HG03097 (cell line): ENCODE measurements around the gene USO1.
A peak's percentile ranks its signal among the peaks of the same experiment; 100 is the strongest.
"Not testable (repeated sequence)": the region's sequence is repeated elsewhere in the genome, so short reads cannot be mapped to it uniquely, and the experiment has no call there.

Experiments used
- ATAC-seq: cut with Tn5 transposase; IDR thresholded peaks from one replicate; pipeline ENCODE4 v1.9.1; 2021; ENCODE audit not compliant: unreplicated experiment, low FRiP score

The USO1 gene

DNA sequence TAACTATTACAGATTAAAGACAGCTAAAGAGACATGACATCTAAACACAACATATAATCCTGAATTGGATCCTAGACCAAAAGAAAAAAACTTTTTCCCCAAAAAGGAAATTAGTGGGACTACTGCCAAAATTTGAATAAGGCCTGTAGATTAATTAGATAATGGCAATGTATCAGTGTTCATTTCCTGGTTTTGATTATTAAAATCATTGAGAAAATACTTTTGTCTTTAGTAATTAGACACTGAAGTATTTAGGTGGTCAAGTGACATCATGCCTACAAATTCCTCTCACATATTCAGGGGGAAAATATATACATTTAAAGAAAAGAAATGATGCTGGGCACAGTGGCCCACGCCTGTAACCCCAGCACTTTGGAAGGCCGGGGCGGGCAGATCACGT lies 10.4 kb upstream of the USO1 start:
- no peak for ATAC-seq

DNA sequence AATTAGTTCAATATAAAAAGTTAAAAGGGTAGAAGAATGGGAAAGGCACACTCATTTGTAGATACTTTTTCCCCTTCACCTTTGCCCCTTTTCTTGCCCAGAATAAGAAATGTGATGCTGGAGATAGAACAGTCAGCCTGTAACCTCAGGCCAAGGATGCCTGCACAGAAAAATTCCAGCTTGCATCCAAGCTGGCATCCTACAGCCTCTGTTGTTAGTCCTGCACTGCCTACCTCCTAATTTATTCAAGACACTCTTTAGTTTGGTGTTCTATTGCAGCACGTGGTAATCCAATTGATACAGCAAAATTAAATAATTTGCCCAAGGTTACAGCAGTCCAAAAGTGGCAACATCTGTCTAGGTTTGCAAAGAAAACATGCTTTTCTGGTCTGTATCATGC lies 9.7 kb upstream of the USO1 start:
- ATAC-seq, result no peak

DNA sequence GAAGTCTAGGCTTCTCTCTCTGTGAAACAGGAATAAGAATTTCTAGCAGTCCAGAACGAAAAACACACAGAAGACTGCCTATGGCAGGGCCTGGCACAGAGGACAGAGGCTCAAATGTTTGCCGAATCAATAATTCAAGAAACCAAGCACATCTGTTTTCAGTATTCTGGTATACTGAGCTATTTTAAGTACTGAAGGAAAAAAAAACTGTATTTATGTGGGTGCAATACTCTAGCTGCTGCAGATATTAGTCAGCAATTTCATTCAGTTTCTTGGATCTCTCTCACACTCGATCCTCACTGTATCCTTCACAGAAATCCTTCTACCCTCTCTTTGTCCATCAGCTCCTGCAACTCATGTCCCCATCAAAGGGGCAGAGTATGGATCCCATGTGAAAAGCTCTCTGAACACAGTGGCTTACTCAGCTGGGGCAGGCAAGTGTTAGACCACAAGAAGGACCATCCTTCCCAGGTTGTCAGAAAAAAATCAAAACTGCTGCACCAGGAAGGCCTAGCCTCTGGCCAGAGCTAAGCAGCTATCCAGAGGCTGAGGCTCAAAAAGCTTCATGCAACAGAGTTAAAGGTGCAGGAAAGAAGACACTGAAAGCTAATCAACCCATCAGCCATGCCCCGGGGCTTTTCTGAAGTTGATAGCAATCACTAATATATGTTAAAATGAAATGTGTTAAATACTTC lies 9.1 kb upstream of the USO1 start:
- no peak for ATAC-seq

DNA sequence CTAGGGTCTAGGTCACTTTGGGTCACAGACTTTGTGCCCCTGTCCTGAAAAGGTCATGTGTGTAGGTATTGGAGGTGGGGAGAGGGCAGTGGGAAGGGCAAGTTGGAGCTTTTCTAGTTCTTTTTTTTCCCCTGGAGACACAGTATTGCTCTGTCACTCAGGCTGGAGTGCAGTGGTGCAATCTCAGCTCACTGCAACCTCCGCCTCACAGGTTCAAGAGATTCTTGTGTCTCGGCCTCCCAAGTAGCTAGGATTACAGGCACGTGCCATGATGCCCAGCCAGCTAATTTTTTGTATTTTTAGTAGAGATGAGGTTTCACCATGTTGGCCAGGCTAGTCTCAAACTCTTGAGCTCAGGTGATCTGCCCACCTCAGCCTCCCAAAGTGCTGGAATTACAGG lies 8.3 kb upstream of the USO1 start:
- ATAC-seq, result not testable (repeated sequence)

DNA sequence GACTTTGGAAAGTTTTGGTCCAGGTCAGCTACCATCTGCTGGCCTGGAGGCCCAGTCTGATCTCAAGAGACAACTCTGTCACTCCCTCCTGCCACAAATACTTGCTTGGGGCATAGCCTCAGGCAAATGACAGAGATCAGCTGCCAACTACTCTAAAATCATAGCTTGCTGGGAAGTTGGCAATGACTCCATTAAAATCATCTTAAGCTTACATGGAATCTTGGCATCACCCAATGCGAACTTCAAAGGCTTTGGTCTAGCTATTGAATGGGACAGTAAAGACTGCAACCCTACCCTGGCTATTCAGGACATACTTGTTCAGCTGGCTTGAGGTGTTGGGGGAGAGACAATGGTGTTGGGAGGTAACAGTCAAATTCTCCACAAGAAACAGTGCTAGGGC lies 7.0 kb upstream of the USO1 start:
- ATAC-seq, result no peak

DNA sequence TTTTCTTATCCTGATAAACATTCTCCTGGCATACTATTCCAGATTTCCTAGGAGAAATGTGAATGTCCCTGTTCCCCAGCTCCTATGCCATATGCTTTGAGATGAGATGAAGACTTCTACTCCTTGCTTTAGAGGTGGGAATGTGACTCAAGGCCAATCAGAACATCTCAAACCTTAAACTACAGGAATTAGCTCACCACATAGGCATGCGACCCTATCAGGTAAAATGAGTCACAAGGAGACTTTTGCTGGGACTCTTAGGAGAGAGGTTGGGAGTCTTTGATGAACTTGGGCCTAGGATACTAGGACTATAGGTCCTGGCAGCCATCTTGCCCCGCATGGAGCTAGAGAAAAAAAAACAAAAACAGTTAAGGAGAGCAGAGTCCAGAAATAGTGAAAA lies 5.8 kb upstream of the USO1 start:
- no peak for ATAC-seq

DNA sequence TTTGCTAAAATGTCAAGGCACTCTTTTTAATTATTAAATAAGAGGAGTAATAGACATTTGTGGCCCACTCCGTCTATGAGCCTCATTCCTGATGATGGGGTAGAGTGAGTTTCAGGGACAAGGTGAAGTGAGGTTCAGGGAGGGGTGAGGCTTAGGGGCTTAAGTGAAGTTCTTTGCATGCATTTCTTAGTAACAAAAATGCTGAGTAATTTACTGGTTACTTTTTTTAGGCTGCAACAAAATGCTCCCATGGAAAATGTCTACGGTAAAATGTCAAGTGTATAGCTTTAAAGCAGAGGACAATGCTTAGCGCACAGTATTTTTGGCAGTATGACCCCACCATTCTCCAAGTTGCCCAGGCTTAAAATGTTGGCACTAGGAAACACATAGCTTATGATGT lies 2.0 kb upstream of the USO1 start:
- ATAC-seq, result no peak

DNA sequence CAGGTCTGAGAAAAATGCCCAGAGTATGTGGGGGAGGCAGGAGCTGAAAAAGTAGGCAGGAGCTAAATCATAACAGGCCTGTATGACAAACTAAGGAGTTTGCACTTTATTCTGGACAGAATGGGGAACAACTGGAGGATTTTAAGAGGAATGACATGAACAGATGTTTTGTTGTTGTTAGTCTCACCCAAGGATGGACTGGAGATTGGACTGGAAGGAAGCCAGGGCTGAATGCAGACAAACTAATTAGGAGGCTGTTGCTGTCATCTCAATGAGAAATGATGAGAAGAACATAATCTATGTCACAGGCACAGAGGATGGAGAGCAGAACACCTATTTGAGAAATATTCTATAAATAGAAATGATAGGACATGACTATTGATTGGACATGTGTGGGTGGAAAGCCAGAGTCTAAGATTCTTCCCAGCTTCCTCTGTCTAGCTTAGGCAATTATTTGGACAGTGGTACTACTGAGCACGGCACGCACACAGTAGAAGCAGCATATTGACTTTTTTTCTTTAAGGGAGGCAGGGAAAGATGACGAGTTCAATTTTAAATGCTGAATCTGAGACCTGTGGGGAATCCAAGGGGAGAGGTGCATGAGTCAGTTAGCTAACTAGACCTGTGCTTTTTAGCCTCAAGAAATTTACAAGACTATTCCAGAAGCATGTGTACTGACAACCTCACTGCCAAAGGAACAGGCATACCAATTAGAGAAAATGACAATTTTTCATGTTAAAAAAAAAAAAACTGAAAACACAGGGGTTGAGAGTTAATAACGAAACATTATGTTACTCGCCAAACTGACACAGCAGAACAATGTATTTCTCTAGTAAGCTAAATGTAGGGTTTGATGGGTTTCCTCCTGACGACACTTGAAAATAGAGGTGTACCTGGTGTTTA lies 963 bp upstream of the USO1 start:
- no peak for ATAC-seq

DNA sequence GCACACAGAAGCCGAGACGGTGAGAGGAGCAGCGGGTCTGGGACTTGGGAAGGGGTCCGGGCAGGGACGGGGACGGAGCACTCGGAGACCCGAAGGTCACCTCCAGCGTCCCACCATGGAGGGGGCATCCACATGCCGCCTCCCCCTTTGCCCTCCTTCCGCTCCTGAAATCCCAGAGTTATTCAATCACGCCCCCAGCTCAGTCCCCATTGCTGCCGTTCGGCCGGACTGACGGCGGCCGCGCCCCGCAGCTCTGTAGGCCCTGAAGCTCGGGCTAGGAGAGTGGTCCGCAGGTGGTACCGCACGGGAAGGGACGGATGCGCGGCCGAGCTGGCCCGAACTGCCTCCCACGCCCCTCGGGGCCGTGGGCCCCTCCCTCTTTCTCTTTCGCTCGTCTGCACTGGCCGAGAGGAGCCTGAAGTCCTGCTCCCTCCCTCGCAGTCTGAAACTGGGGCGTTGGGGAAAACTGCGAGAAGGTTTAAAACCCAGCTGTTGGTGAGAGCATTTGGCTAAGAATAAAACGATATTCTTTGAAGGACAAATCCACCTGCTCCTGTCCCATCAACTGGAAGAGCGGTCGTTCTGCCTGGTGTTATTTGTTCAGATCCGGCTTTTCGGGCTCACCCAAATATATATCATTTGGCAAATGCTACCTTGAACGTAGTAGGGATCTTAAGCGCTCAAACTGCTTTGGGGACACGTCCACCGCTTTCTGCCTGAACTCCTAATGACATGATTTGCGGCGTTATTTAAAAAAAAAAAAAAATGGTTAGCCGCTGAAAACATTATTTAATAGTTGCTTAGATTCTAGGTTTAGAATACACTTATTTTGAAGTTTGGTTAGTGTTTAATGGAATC lies 719 bp downstream of the USO1 start:
- peak; percentile 48 for ATAC-seq

DNA sequence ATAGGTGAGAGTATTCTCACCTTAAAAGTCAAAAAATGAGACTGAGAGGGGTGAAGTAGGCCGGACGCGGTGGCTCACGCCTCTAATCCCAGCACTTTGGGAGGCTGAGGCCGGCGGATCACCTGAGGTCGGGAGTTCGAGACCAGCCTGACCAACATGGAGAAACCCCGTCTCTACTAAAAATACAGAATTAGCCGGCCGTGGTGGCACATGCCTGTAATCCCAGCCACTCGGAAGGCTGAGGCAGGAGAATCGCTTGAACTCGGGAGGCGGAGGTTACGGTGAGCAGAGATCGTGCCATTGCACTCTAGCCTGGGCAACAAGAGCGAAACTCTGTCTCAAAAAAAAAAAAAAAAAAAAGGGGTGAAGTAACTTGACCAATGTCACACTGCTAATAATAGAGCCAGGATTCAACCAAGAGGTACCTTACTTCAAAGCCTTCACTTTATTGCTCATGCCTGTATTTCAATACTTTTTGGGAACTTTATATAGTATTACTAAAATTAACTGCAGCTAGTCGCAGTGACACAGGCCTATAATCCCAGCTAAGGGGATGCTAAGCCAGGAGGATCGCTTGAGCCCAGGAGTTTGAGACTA lies 1.7 kb downstream of the USO1 start:
- not testable (repeated sequence) for ATAC-seq

DNA sequence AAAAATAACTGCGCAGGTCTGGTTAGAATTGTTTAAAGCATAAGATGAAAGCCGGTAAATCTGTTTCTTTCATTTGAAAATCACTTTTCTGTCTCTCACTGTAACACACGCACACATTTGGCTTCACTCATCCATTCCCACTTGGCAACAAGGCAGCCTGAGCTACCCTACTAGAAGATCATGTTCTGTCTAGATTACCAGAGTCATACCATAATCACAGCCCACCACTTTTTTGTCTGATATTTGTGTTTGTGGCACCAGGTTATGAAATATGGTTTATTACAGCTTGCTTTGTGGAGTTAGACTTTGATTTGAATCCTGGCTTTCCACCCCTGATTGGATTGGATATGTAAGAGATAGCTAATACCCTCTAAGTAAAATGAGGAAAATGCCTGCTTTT lies 2.2 kb downstream of the USO1 start:
- ATAC-seq, result no peak

DNA sequence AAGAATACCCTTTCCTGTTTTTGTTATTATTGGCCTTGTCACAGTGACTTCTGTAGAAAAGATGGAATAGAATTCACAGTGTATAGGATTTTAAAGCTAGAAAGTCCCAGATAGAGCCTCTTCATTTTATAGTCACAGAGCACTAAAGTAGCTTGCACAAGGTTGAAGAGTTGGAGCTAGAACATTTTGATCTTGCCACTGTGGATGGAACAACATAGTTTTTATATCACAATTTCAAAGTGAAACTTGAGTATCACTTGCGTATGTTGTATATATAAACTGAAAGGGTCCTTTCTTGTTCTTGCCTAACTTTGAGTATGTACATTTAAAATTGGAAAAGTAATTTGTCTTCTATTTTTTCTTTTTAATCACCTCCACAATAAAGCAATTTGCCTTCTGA lies 2.7 kb downstream of the USO1 start:
- ATAC-seq, result no peak

DNA sequence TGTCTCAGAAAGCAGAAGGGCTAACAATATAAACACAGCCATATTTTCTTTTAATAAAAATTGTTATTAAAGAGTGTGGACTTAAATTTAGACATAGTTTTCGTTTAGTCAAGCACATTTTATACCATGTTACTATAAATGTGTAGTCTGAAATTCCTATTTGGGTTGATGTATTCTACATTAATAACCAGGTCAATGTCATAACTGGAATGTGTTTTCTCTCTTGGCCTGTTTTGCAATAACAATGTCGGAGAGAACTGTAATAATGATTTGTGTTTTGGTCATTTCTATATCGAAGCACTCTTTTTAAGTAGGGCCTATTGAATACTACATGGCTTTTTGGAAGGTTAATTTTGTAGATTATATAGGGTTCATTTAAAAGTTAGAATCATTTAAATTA lies 5.5 kb downstream of the USO1 start:
- ATAC-seq, result no peak

DNA sequence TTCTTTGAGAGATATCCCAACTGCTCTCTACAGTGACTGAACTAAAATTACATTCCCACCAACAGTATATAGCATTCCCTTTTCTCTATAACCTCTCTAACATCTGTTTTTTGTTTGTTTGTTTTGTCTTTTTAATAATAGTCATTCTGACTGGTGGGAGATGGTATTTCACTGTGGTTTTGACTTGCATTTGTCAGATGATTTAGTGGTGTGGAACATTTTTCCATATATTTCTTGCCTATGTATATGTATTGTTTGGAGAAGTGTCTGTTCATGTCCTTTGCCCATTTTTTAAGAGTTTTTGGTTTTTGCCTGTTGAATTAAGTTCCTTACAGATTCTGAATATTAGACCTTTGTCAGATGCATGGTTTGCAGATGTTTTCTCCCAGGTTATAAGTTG lies 9.0 kb downstream of the USO1 start:
- ATAC-seq, result no peak

DNA sequence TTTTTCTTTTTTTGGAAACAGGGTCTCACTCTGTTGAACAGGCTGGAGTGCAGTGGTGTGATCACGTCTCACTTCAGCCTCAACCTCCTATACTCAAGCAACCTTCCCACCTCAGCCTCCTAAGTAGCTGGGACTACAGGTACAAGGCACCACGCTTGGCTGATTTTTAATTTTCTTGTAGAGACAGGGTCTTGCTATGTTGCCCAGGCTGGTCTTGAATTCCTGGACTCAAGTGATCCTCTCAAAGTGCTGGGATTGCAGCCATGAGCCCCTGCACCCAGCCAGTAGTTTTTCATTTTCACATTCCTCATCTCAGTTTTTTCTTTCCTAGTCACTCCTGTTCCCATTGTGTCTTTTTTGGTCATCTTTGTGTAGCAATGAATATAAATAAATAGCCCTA lies 11.1 kb downstream of the USO1 start:
- ATAC-seq, result no peak

DNA sequence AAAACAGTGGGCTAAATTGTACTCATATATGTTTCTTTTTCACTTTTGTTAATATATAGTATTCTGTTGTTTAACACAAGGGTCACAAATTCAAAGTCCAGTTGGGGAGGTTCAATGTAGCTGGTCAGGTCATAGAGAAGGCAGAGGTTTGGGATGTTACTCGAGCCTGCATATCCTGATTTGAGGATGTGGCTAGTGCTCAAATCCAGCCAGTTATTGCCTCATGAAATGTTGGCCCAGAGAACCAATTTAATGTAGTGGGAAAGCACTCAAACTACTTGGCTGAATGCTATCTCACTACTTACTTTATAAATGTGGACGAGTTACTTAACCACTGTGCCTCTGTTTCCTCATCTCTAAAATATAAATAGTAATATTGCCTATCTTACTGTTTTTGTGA lies 12.5 kb downstream of the USO1 start:
- ATAC-seq, result no peak

DNA sequence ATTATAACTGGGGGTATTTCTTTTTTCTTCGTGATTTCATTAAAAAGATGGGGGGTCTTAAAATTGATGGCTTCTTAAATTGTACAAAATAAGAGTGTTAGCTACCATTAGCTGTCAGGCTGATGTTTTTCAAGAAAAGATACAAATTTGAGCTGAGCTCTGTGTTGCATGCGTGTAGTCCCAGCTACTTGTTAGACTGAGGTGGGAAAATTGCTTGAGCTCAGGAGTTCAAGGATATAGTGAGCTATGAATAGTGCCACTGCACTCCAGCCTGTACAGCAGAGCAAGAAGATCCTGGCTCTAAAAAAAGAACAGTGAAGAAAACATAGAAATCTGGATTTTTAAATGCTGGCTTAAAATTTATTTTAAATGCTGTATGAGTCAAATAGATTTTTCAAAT lies 13.0 kb downstream of the USO1 start:
- no peak for ATAC-seq

DNA sequence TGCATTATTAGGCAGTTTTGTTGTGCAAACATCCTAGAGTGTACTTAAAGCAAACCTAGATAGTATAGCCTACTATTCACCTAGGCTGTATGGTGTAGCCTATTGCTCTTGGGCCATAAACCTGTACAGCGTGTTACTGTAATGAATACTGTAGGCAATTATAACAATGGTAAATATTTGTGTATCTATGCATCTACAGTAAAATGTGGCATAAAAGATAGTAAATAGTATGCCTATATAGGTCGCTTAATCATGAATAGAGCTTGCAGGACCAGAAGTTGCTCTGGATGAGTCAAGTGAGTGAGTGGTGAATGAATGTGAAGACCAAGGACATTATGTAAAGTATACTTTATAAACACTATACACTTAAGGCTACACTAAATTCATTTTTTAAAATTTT lies 16.6 kb downstream of the USO1 start:
- ATAC-seq, result no peak

DNA sequence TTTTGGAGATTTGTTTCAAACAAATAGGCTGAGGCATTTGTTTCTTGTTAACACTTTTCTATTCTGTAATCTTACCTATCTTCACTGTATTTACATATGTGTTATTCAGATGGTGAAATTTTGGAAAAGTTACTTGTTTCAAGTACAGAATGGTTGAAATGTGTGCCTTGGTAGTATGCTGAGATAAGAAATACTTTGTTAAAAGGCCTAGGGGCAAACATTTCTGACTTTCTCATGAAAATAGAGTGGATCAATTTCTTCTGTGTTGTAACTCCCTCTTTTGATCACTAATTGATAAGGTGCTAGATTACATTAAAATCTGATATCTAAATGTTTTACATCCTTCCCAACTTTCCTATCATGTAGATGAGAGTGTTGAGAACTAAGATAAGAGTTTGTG lies 18.1 kb downstream of the USO1 start:
- no peak for ATAC-seq

DNA sequence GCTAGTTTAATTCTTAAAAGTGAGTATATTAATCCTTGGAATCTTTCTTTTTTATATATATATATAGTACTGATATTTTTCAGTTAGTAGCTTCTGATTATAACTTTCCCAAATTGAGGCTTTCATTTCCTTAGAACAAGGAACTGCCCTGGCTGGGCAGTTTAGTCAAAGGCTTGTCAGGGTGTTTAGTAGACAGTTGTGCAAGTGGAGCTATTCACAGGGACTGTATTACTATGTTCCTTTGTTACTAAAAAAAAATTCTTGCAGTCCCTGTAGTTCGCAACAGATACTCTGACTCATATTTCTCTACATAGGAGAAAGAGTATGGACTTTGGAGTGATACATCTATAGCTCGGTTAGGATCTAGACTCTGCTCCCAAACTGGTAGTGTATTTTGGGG lies 20.8 kb downstream of the USO1 start:
- ATAC-seq, result no peak

DNA sequence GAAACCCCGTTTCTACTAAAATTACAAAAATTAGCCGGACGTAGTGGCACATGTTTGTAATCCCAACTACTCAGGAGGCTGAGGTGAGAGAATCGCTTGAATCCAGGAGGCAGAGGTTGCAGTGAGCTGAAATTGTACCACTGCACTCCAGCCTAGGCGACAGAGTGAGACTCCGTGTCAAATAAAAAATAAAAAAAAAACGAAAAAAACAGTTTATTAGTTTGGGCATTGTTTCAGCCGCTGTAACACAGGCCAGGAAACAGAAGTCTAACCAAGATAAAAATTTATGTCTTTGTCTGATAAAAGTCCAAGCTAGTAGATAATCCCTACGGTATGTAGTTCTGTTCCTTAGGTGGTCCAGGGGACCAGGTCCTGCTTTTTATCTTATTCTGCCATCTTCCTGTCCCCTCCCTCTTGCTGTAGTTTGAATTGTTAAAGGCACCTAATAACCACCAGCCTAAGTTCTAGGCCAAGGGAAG lies 21.4 kb downstream of the USO1 start:
- no peak for ATAC-seq
